OCI-LY3 (cell line): ENCODE results near the gene PHC2.

Source experiments
- H2AFZ ChIP-seq: fragments of 200-600, 300-600 bp; shearing (Covaris generic); 2 replicates; pipeline ENCODE4 v1.6.0; 2014; ENCODE audit warnings: antibody characterized with exemption, low read depth, low read length
- H3K27ac ChIP-seq: fragments of 200-600, 300-600 bp; sonication (generic); 2 replicates; pipeline ENCODE4 v1.5.1; 2014; ENCODE audit warnings: mild to moderate bottlenecking, low read length, moderate library complexity, mixed read lengths
- H3K27me3 ChIP-seq: fragments of 200-600, 300-600 bp; sonication (generic); 2 replicates; pipeline ENCODE4 v1.6.1; 2014; ENCODE audit warnings: low read depth, low read length, mixed read lengths
- H3K36me3 ChIP-seq: fragments of 200-600, 300-600 bp; sonication (generic); replicated peaks from 2 replicates; pipeline ENCODE3; 2014; ENCODE audit warnings: low read depth, low read length, mixed read lengths
- H3K4me1 ChIP-seq: fragments of 300-600, 200-600 bp; sonication (generic); 2 replicates; pipeline ENCODE4 v1.6.1; 2014; ENCODE audit warnings: low read length, mixed read lengths
- H3K4me2 ChIP-seq: fragments of 200-600, 300-600 bp; sonication (generic); 2 replicates; pipeline ENCODE4 v1.6.1; 2014; ENCODE audit warnings: low read length, mixed read lengths
- H3K4me3 ChIP-seq: fragments of 300-600, 200-600 bp; sonication (generic); 2 replicates; pipeline ENCODE4 v1.5.1; 2014; ENCODE audit warnings: antibody characterized with exemption, mild to moderate bottlenecking, low read length, moderate library complexity
- H3K79me2 ChIP-seq: fragments of 300-600, 200-600 bp; shearing (Covaris generic); 2 replicates; pipeline ENCODE4 v1.6.1; 2014; ENCODE audit warnings: mild to moderate bottlenecking, low read length, mixed read lengths
- H3K9ac ChIP-seq: fragments of 300-600, 200-600 bp; shearing (Covaris generic); 2 replicates; pipeline ENCODE4 v1.6.0; 2014; ENCODE audit warnings: mild to moderate bottlenecking, low read length, moderate library complexity
- H3K9me3 ChIP-seq: fragments of 200-600, 300-600 bp; shearing (Covaris generic); 2 replicates; pipeline ENCODE4 v1.6.1; 2014; ENCODE audit warnings: low read length, mixed read lengths; ENCODE audit not compliant: insufficient read depth
- H4K20me1 ChIP-seq: fragments of 200-600, 300-600 bp; sonication (generic); 2 replicates; pipeline ENCODE4 v1.6.1; 2016; ENCODE audit warnings: low read length, mixed read lengths; ENCODE audit not compliant: insufficient read depth
- CTCF ChIP-seq: fragments of 200-600, 300-600 bp; sonication (generic); IDR thresholded peaks from 2 replicates; pipeline ENCODE4 v1.5.1; 2014; ENCODE audit warnings: antibody characterized with exemption, low read length, low read depth
- EZH2phosphoT487 ChIP-seq: fragments of 200-600 bp; shearing (Covaris generic); IDR thresholded peaks from 2 replicates; pipeline ENCODE4 v1.6.1; 2018; ENCODE audit warnings: antibody characterized with exemption, mixed run types, low read depth

The PHC2 gene

DNA sequence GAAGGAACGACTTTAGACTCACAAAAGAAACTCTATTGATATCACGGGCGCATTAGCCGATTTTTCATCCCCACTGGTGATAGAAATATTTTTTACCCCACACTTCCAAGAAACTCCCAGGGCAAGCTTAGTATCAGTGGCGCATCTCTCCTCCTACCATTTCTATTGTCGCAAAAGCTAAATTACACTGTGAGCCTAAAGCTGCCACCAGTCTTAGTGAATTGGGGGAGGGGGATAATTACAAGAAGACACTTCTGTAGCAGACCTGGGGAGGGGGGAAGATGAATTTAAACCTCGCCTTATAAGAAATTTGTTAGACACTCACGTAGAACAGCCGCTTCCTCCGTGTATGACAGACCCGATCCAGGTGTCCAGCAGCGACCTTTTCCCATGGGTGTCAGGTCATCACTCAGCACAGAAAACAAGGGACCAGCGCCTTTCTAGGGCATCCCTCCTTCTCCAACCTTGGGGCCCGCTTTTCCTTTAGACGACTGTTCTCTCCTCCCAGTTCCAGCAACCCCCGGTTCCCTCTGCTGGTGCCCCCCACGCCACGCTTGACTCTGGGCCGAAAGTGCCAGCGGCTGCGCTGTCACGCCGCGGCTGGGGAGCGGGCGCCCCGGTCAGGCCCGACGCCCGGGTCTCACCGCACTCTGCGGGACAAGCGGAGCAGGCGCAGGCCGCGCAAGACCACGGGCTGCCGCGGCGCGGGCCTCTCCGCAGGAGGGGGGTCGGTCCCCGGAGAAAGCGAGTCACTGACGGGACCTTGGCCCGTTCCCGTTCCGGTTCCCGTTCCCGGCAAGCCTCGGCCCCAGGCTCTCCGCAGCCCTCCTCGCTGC is 821 bp downstream of the PHC2 start:
- Histone ChIP-seq H2AFZ (no peak overlapping the region), H3K4me2 (no peak overlapping the region), H3K4me1 (peaks cover 14% of the 10 kb centered on the region), H3K79me2 (no peaks in the 10 kb centered on the region), H3K36me3 (no peaks in the 10 kb centered on the region), H3K9me3 (no peaks in the 10 kb centered on the region), H3K27ac (no peak overlapping the region), H4K20me1 (no peaks in the 10 kb centered on the region; the same call in 1 of the 2 replicates), H3K9ac (no peak overlapping the region), H3K4me3 (no peak overlapping the region), H3K27me3 (peaks cover 42% of the 10 kb centered on the region)
- TF ChIP-seq CTCF (no peak), EZH2phosphoT487 (no peak)

GRCh38 chr1:33429332-33429731 is 1.6 kb downstream of the PHC2 start:
- H3K9me3 ChIP-seq: no peaks in the 10 kb centered on the region
- H3K4me1 ChIP-seq: peaks cover 15% of the 10 kb centered on the region
- peaks cover 47% of the 10 kb centered on the region for H3K27me3 ChIP-seq
- no peaks in the 10 kb centered on the region for H3K79me2 ChIP-seq
- no peak overlapping the region for H2AFZ ChIP-seq
- no peak overlapping the region for H3K4me2 ChIP-seq
- no peak overlapping the region for H3K27ac ChIP-seq
- TF ChIP-seq CTCF (no peak), EZH2phosphoT487 (no peak)
- H3K4me3 ChIP-seq: no peak overlapping the region
- no peak overlapping the region for H3K9ac ChIP-seq
- no peaks in the 10 kb centered on the region; the same call in 1 of the 2 replicates for H4K20me1 ChIP-seq
- no peaks in the 10 kb centered on the region for H3K36me3 ChIP-seq

- Histone ChIP-seq H3K27ac (no peak overlapping the region), H3K9ac (no peak overlapping the region), H3K27me3 (peaks cover 47% of the 10 kb centered on the region), H2AFZ (no peak overlapping the region), H3K79me2 (no peaks in the 10 kb centered on the region), H4K20me1 (no peaks in the 10 kb centered on the region; the same call in 1 of the 2 replicates), H3K4me2 (no peak overlapping the region), H3K36me3 (no peaks in the 10 kb centered on the region), H3K9me3 (no peaks in the 10 kb centered on the region), H3K4me3 (no peak overlapping the region), H3K4me1 (peaks cover 15% of the 10 kb centered on the region)
- no peak for TF ChIP-seq EZH2phosphoT487
- no peak for TF ChIP-seq CTCF
These were observed 2.2 kb downstream of the PHC2 start for GRCh38 chr1:33428661-33429060.

DNA sequence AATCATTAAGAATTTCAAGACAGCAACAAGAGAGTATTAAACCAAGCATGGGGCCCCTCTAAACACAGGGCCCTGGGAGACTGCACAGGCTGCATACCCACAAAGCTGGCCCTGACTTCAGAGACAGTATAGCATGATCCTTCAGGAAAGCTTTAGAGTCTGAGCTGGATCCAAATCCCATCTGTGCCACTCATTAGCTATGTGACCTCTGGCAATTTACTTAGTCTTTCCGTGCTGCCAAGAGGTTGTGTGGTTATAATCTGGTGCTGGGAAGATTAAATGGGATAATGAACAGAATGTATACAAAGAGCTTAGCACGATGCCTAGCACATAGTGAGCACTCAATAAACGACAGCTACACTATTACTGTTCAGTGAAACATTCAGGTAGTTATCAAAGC is 4.0 kb downstream of the PHC2 start:
- H3K79me2 ChIP-seq: no peaks in the 10 kb centered on the region
- H2AFZ ChIP-seq: no peak overlapping the region
- TF ChIP-seq CTCF (no peak), EZH2phosphoT487 (no peak)
- no peak overlapping the region for H3K27ac ChIP-seq
- no peak overlapping the region for H3K4me3 ChIP-seq
- H3K27me3 ChIP-seq: peaks cover 64% of the 10 kb centered on the region
- H3K4me1 ChIP-seq: peaks cover 15% of the 10 kb centered on the region
- H3K9ac ChIP-seq: no peak overlapping the region
- H3K9me3 ChIP-seq: no peaks in the 10 kb centered on the region
- H3K4me2 ChIP-seq: no peak overlapping the region
- H3K36me3 ChIP-seq: no peaks in the 10 kb centered on the region
- no peaks in the 10 kb centered on the region; the same call in 1 of the 2 replicates for H4K20me1 ChIP-seq
